ENCODE data around the gene MAPK8IP3. TPM values are rescaled to one million over a fixed set of nuclear protein-coding genes. Genes with fewer than 3 reads are reported as not detected.
A peak's percentile ranks its signal among the peaks of the same experiment; 100 is the strongest.

Gene MAPK8IP3
- total and polyA plus RNA-seq, 9 of the 15 experiments (the other 6 are each of a cell fraction or from before 2014, with no cell fraction given): 0.17 to 58.7 (median 16.7) TPM

GRCh38 chr16:1763521-1764511 lies 57.8 kb downstream of the MAPK8IP3 start (continued):
- no peak for TF ChIP-seq ZHX1 (conservative IDR thresholded peaks at IDR 0.05; ENCODE audit: low read length)
- TF ChIP-seq ZNF707 (CRISPR knock-in tag; conservative IDR thresholded peaks at IDR 0.05): no peak
- TF ChIP-seq FOXK2 (conservative IDR thresholded peaks at IDR 0.05 in 1 of 2, IDR thresholded peaks at IDR 0.05 in 1 of 2; ENCODE audit: low read depth in 2 of 2): no peak
- TF ChIP-seq ZNF512 (tag; IDR thresholded peaks at IDR 0.05): no peak
- no peak for TF ChIP-seq ATF7 (IDR thresholded peaks at IDR 0.05)
- peak; percentile 56; the same call in 1 of the 2 replicates for TF ChIP-seq TFAP4 (CRISPR knock-in tag; IDR thresholded peaks at IDR 0.05; ENCODE audit: borderline replicate concordance)
- no peak for TF ChIP-seq RNF2 (IDR thresholded peaks at IDR 0.05)
- no peak for TF ChIP-seq IFI16 (CRISPR knock-in tag; IDR thresholded peaks at IDR 0.05)
- no peak for TF ChIP-seq PCBP1 (IDR thresholded peaks at IDR 0.05; ENCODE audit: low read depth, low read length, poor library complexity, severe bottlenecking)
- TF ChIP-seq NCOA2 (IDR thresholded peaks at IDR 0.05; ENCODE audit: partially characterized antibody in 2 of 2): no peak
- TF ChIP-seq PML (IDR thresholded peaks at IDR 0.05; ENCODE audit: low read length): no peak
- 0 out of 4 replicates have a peak, but pooled peaks of 1 of the 2 experiments have one; percentile 20 for TF ChIP-seq HDAC1 (IDR thresholded peaks at IDR 0.05)
- TF ChIP-seq PHB2 (IDR thresholded peaks at IDR 0.05; ENCODE audit: low read depth): no peak
- TF ChIP-seq RAD21 (CRISPR knock-in tag; conservative IDR thresholded peaks at IDR 0.05 in 1 of 2, IDR thresholded peaks at IDR 0.05 in 1 of 2): peak in 1 of 2 experiments; percentile 45; a peak in 2 of 4 replicates
- no peak for TF ChIP-seq DPF2 (IDR thresholded peaks at IDR 0.05)
- 0 out of 2 replicates have a peak, but pooled peaks have one; percentile 22 for TF ChIP-seq HNRNPL (IDR thresholded peaks at IDR 0.05; ENCODE audit: low read depth, low read length)
- no peak for TF ChIP-seq ZNF239 (CRISPR knock-in tag; IDR thresholded peaks at IDR 0.05)
- TF ChIP-seq ZFX (CRISPR knock-in tag; IDR thresholded peaks at IDR 0.05): peak; percentile 73
- peak; percentile 22; the same call in 1 of the 2 replicates for TF ChIP-seq POLR2G (IDR thresholded peaks at IDR 0.05; ENCODE audit: low read depth, low read length)
- 0 out of 2 replicates have a peak, but pooled peaks have one; percentile 28 for TF ChIP-seq ERF (CRISPR knock-in tag; IDR thresholded peaks at IDR 0.05)
- TF ChIP-seq L3MBTL2 (IDR thresholded peaks at IDR 0.05): peak; percentile 95
- no peak for TF ChIP-seq EHMT2 (IDR thresholded peaks at IDR 0.05)
